Endothelial cell of umbilical vein (primary cell): Measurements from ENCODE around the gene WDR7. TPM values are rescaled to one million over a fixed set of nuclear protein-coding genes. Genes with fewer than 3 reads are reported as not detected.

Experiments used
- BruUV-seq: library from RNA; stranded (reverse); fragments of 400-500 nt; replicated peaks from 2 replicates; lab custom pipeline; 2021; lab: Mats Ljungman, UMichigan
- CTCF ChIA-PET: fragments of 300-600, 350-600 bp; sonication (Branson Sonifier 250); formaldehyde crosslinking; loops from one replicate; lab custom pipeline; 2021; ENCODE audit warnings: antibody characterized with exemption, inconsistent platforms; lab: Charles Lee
- POLR2A ChIA-PET: fragments of 300-600, 350-600 bp; sonication (Branson Sonifier 250); formaldehyde crosslinking; loops from one replicate; lab custom pipeline; 2021; ENCODE audit warnings: antibody characterized with exemption, inconsistent platforms; lab: Charles Lee
- DNase-seq: peaks from one replicate; pipeline ENCODE4 v3.0.0-alpha.2; 2011; ENCODE audit warnings: low read depth, low spot score
- FAIRE-seq: peaks from 2 replicates; lab custom pipeline; 2011; peaks lifted over from hg19 to GRCh38; lab: Jason Lieb, UNC
- H2AFZ ChIP-seq: 2 replicates; pipeline ENCODE4 v1.6.0; 2012; ENCODE audit warnings: low read depth, low read length, control low read depth, inconsistent platforms
- H3K27ac ChIP-seq: 2 replicates; pipeline ENCODE4 v1.5.1; 2011; ENCODE audit warnings: low read depth, mild to moderate bottlenecking, control low read depth, low read length, moderate library complexity; ENCODE audit not compliant: insufficient read depth
- H3K27me3 ChIP-seq, 2 experiments: 2 replicates each; pipeline versions ENCODE4 v1.6.0 to v1.6.1; 2011; ENCODE audit warnings: low read length in 2 of 2, mixed read lengths in 1 of 2; ENCODE audit not compliant: control insufficient read depth in 2 of 2, insufficient read depth in 2 of 2
- H3K36me3 ChIP-seq, 2 experiments: 2 replicates in 1 of 2; 3 replicates in 1 of 2; pipeline ENCODE4 v1.5.1; 2011; ENCODE audit warnings: low read length in 2 of 2, mild to moderate bottlenecking in 1 of 2, moderate library complexity in 1 of 2; ENCODE audit not compliant: control insufficient read depth in 2 of 2, insufficient read depth in 2 of 2; ENCODE audit errors: extremely low read depth in 1 of 2
- H3K4me1 ChIP-seq: 3 replicates; pipeline ENCODE4 v1.5.1; 2011; ENCODE audit warnings: mild to moderate bottlenecking, low read length; ENCODE audit not compliant: control insufficient read depth, insufficient read depth; ENCODE audit errors: extremely low read depth
- H3K4me2 ChIP-seq: 2 replicates; pipeline ENCODE4 v1.6.1; 2011; ENCODE audit warnings: low read length, control low read depth, mixed read lengths; ENCODE audit not compliant: insufficient read depth
- H3K4me3 ChIP-seq, 3 experiments: fragments of 200-600 bp in 1 of 3; sonication (generic), shearing (Covaris generic) in 1 of 3; replicated peaks in 1 of 3; 2 replicates each; pipeline ENCODE4 v1.5.1; 2011 to 2016; ENCODE audit warnings: control low read depth in 3 of 3, low read length in 3 of 3, mild to moderate bottlenecking in 2 of 3, inconsistent platforms in 1 of 3, low read depth in 1 of 3, moderate library complexity in 1 of 3; ENCODE audit not compliant: insufficient read depth in 1 of 3
- H3K79me2 ChIP-seq: 2 replicates; pipeline ENCODE4 v1.6.0; 2012; ENCODE audit warnings: low read length, inconsistent platforms; ENCODE audit not compliant: control insufficient read depth, insufficient read depth
- H3K9ac ChIP-seq: replicated peaks from 2 replicates; pipeline ENCODE3; 2011; ENCODE audit warnings: low read length, control low read depth; ENCODE audit not compliant: insufficient read depth; ENCODE audit errors: extremely low read depth
- H3K9me1 ChIP-seq: replicated peaks from 3 replicates; pipeline ENCODE4 v1.6.0; 2011; ENCODE audit warnings: mild to moderate bottlenecking, low read length; ENCODE audit not compliant: control insufficient read depth, insufficient read depth; ENCODE audit errors: extremely low read depth
- H3K9me3 ChIP-seq: replicated peaks from 2 replicates; pipeline ENCODE4 v1.5.1; 2012; ENCODE audit warnings: low read length, inconsistent platforms; ENCODE audit not compliant: control insufficient read depth, insufficient read depth
- H4K20me1 ChIP-seq: replicated peaks from 2 replicates; pipeline ENCODE3; 2011; ENCODE audit warnings: mild to moderate bottlenecking, low read length; ENCODE audit not compliant: control insufficient read depth, insufficient read depth; ENCODE audit errors: extremely low read depth
- CTCF ChIP-seq, 2 donors: IDR thresholded peaks; 1 replicate in 1 of 2; 2 replicates in 1 of 2; pipeline ENCODE4 v1.5.1; 2011; ENCODE audit warnings: low read length in 2 of 2, mild to moderate bottlenecking in 2 of 2, moderate library complexity in 2 of 2, control low read depth in 1 of 2, inconsistent platforms in 1 of 2, low read depth in 1 of 2; ENCODE audit not compliant: insufficient read depth in 1 of 2; ENCODE audit errors: extremely low read depth in 1 of 2
- EZH2 ChIP-seq: IDR thresholded peaks from 2 replicates; pipeline ENCODE4 v1.6.1; 2012; ENCODE audit warnings: borderline replicate concordance, low read depth, mild to moderate bottlenecking, moderate library complexity, low read length, inconsistent platforms; ENCODE audit not compliant: severe bottlenecking
- FOS ChIP-seq: IDR thresholded peaks from 2 replicates; pipeline ENCODE4 v1.6.1; 2011; ENCODE audit warnings: mild to moderate bottlenecking, low read length, moderate library complexity, borderline replicate concordance; ENCODE audit not compliant: insufficient read depth
- GATA2 ChIP-seq: IDR thresholded peaks from 2 replicates; pipeline ENCODE4 v1.7.0; 2011; ENCODE audit warnings: low read depth, mild to moderate bottlenecking, moderate library complexity, mixed read lengths, low read length; ENCODE audit not compliant: insufficient read length, insufficient read depth
- JUN ChIP-seq: IDR thresholded peaks from 2 replicates; pipeline ENCODE4 v1.6.1; 2011; ENCODE audit warnings: borderline replicate concordance, low read depth; ENCODE audit not compliant: insufficient read length, insufficient read depth
- MAX ChIP-seq: IDR thresholded peaks from 2 replicates; pipeline ENCODE4 v1.6.1; 2011; ENCODE audit not compliant: insufficient read depth, insufficient read length
- MYC ChIP-seq: IDR thresholded peaks from one replicate; pipeline ENCODE4 v1.6.1; 2011; ENCODE audit warnings: mild to moderate bottlenecking, low read depth, low read length
- POLR2A ChIP-seq: IDR thresholded peaks from 2 replicates; pipeline ENCODE4 v1.6.1; 2012; ENCODE audit warnings: low read depth, mild to moderate bottlenecking, control low read depth, low read length
- POLR2AphosphoS5 ChIP-seq: IDR thresholded peaks from 2 replicates; pipeline ENCODE4 v1.6.1; 2012; ENCODE audit warnings: low read depth, mild to moderate bottlenecking, control low read depth, low read length, moderate library complexity; ENCODE audit not compliant: insufficient read depth
- dilution Hi-C: fragments of 300-500 bp; cut with MboI; formaldehyde crosslinking; loops from one replicate; pipeline ENCODE4 v1.15.0; 2019; ENCODE audit warnings: low sequenced_read_pairs; ENCODE audit not compliant: extremely low pct_ligation_motif_present
- intact Hi-C: fragments of 100-400 bp; cut with micrococcal nuclease; formaldehyde crosslinking; loops from one replicate; pipeline ENCODE4 v1.10.0; 2022
- polyA plus RNA-seq, 4 experiments: library from polyadenylated mRNA; depleted of rRNA in 3 of 4; stranded (reverse) in 3 of 4; unstranded in 1 of 4; fragments of >200 nt; gene quantifications; 2 replicates each; pipeline versions ENCODE4 v1.2.1 to v1.2.3, GENCODE V29; 2011 to 2012; ENCODE audit warnings: missing spikeins in 1 of 4
- total RNA-seq: library from RNA; stranded (reverse); gene quantifications from 2 replicates; pipeline ENCODE4 v1.2.3, GENCODE V29; 2021

Gene WDR7
- total and polyA plus RNA-seq, 2 donors (not counting 3 experiments of a cell fraction or from before 2014, with no cell fraction given): 5.9 to 19.0 TPM

DNA sequence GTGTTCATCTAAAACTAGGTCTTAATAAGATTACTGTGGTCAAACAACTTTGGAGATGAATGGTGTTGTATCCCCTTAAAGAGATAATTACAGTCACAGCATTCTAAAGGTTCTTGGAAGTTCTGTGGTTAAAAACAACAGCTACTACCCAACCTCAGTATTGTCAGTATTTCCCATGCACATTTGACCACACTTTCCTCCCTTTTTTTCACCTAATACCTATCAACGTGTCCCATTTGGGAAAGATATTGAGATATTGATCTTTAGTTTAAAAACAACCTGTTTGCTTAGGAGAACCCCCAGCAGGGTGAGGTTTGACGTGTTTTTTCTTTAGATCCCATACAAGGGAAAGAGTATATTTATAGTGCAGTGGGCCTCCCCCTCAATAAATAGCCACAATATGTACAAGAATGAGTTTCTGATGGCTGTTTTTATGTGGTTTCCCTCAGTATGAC lies 65.6 kb downstream of the WDR7 start:
- BruUV-seq: no TSS peak
- POLR2A ChIA-PET: no interaction called here
- Histone ChIP-seq H3K27me3 (no peaks in the 10 kb centered on the region), H3K4me2 (no peak overlapping the region), H3K9me1 (no peaks in the 10 kb centered on the region), H3K9ac (no peak overlapping the region), H3K36me3 (peaks cover 0 to 2% of the 10 kb centered on the region in 2 experiments), H3K79me2 (no peaks in the 10 kb centered on the region), H3K9me3 (no peaks in the 10 kb centered on the region), H3K27ac (no peak overlapping the region), H4K20me1 (no peaks in the 10 kb centered on the region), H2AFZ (no peak overlapping the region), H3K4me1 (no peaks in the 10 kb centered on the region), H3K4me3 (no peak overlapping the region)
- FAIRE-seq (no peak), DNase-seq (no peak)
- dilution Hi-C loops: no loop called here
- CTCF ChIA-PET: interaction anchor here (1.6 kb wide), 1 partner anchor 13 kb away, joined by 3 read pairs; no protein-coding TSS in a partner anchor
- TF ChIP-seq CTCF (IDR thresholded peaks at IDR 0.05; ENCODE audit: extremely low read depth in 1 of 2, insufficient read depth in 1 of 2, low read depth in 1 of 2, low read length in 2 of 2) (no peak), EZH2 (no peak), FOS (no peak), MAX (no peak), POLR2AphosphoS5 (no peak), POLR2A (no peak), JUN (no peak), MYC (no peak), GATA2 (no peak)
- intact Hi-C loops: no loop called here
